ENCODE results near the gene DHRSX. TPM values are rescaled to one million over a fixed set of nuclear protein-coding genes. Genes with fewer than 3 reads are reported as not detected.

DHRSX gene
- total and polyA plus RNA-seq, 12 donors, result 6.4 to 68.6 (median 27.7) TPM

GRCh38 chrX:2284601-2285000 is 216.2 kb downstream of the DHRSX start:
- Histone ChIP-seq H3K9me3 (replicated peaks in 1 of 3) (no peaks in the 10 kb centered on the region), H3K4me3 (no peak overlapping the region), H3K27ac (no peak overlapping the region), H3K27me3 (no peaks in the 10 kb centered on the region), H3K4me1 (replicated peaks in 1 of 2) (no peaks in the 10 kb centered on the region), H3K36me3 (replicated peaks in 1 of 2) (no peaks in the 10 kb centered on the region)
- TF ChIP-seq, protein P1, sequence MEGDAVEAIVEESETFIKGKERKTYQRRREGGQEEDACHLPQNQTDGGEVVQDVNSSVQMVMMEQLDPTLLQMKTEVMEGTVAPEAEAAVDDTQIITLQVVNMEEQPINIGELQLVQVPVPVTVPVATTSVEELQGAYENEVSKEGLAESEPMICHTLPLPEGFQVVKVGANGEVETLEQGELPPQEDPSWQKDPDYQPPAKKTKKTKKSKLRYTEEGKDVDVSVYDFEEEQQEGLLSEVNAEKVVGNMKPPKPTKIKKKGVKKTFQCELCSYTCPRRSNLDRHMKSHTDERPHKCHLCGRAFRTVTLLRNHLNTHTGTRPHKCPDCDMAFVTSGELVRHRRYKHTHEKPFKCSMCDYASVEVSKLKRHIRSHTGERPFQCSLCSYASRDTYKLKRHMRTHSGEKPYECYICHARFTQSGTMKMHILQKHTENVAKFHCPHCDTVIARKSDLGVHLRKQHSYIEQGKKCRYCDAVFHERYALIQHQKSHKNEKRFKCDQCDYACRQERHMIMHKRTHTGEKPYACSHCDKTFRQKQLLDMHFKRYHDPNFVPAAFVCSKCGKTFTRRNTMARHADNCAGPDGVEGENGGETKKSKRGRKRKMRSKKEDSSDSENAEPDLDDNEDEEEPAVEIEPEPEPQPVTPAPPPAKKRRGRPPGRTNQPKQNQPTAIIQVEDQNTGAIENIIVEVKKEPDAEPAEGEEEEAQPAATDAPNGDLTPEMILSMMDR (IDR thresholded peaks at IDR 0.05), result peak in 1 of 6 experiments; percentile 12
- no peak for TF ChIP-seq POLR2A (IDR thresholded peaks at IDR 0.05)
- WGBS, 4 donors, result 74 to 80% (median 80%) methylated on average over 4 of the region's 4 CpGs
- intact Hi-C loops (cut with DNase I), result no loop called here
- no peak for DNase-seq

DNA sequence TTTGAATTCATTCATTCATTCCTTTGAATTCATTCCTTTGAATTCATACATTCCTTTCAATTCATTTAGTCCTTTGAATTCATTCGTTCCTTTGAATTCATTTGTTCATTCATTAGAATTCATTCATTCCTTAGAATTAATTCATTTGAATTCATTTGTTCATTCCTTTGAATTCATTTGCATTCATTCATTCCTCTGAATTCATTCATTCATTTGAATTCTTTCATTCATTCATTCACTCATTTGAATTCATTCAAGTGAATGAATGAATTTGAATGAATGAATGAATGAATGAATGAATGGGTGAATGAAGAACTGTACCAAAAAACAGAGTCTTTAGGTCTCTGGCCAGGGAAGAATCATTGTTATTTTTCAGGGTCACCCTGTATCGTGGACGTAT is 216.6 kb downstream of the DHRSX start:
- Histone ChIP-seq H3K36me3 (replicated peaks in 1 of 2) (no peaks in the 10 kb centered on the region), H3K27ac (no peak overlapping the region), H3K4me1 (replicated peaks in 1 of 2) (no peaks in the 10 kb centered on the region), H3K27me3 (no peaks in the 10 kb centered on the region), H3K4me3 (no peak overlapping the region), H3K9me3 (replicated peaks in 1 of 3) (no peaks in the 10 kb centered on the region)
- WGBS, 4 donors, result 60 to 69% (median 64%) methylated on average over 3 of the region's 3 CpGs
- TF ChIP-seq, protein P1 (IDR thresholded peaks at IDR 0.05), result no peak
- TF ChIP-seq POLR2A (IDR thresholded peaks at IDR 0.05), result no peak
- no peak for DNase-seq
- intact Hi-C loops (cut with DNase I), result no loop called here

- intact Hi-C loops (cut with DNase I), result no loop called here
- H3K4me3 ChIP-seq, result no peak overlapping the region
Measured at GRCh38 chrX:2283111-2283859, 217.5 kb downstream of the DHRSX start.

DNA sequence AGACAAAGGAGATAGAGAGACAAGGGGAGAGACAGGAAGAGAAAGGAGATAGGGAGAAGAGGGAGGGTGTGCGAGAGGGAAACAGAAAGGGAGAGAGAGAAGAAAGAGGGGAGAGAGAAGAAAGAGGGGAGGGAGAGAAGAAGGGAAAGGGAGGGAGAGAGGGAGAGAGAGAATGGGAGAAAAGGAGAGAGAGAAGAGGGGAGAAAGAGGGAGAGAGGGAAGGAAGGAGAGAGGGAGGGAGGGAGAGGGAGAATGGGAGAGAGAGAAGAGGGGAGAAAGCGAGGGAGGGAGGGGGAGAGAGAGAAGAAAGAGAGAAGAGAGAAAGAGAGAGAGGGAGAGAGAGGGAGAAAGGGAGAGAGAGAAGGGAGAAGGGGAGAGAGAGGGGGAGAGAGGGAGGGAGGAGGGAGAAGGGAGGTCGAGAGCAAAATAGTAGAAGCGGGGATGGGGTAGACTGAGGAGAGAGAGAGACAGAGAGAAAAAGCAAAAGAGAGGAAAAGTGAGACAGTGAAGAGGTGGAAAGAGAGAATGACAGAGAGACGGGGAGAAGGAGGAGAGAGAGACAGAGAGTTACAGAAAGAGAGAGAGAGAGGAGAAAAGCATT is 218.2 kb downstream of the DHRSX start:
- no peak for DNase-seq
- intact Hi-C loops (cut with DNase I), result no loop called here
- H3K27ac ChIP-seq, result no peak overlapping the region
- TF ChIP-seq POLR2A (IDR thresholded peaks at IDR 0.05), result no peak
- TF ChIP-seq, protein P1 (IDR thresholded peaks at IDR 0.05), result no peak
- H3K36me3 ChIP-seq (replicated peaks in 1 of 2), result no peaks in the 10 kb centered on the region
- H3K9me3 ChIP-seq (replicated peaks in 1 of 3), result no peaks in the 10 kb centered on the region
- H3K27me3 ChIP-seq, result no peaks in the 10 kb centered on the region
- 85 to 95% (median 91%) methylated on average over 4 to 5 of the region's 5 CpGs for WGBS, 4 donors
- no peaks in the 10 kb centered on the region for H3K4me1 ChIP-seq (replicated peaks in 1 of 2)
- H3K4me3 ChIP-seq, result no peak overlapping the region

More at GRCh38 chrX:2283111-2283859, 217.5 kb downstream of the DHRSX start:
- WGBS, 4 donors, result 90 to 93% (median 92%) methylated on average over 21 of the region's 21 CpGs
- no peaks in the 10 kb centered on the region for H3K4me1 ChIP-seq (replicated peaks in 1 of 2)
- no peak for DNase-seq
- H3K27me3 ChIP-seq, result no peaks in the 10 kb centered on the region
- H3K9me3 ChIP-seq (replicated peaks in 1 of 3), result no peaks in the 10 kb centered on the region
- H3K27ac ChIP-seq, result no peak overlapping the region
- H3K36me3 ChIP-seq (replicated peaks in 1 of 2), result no peaks in the 10 kb centered on the region
- TF ChIP-seq, protein P1 (IDR thresholded peaks at IDR 0.05), result no peak
- TF ChIP-seq POLR2A (IDR thresholded peaks at IDR 0.05), result no peak

All from adrenal gland (tissue), 12 donors.